ENCODE data around the gene PTPRN2.
"Not testable (repeated sequence)": the region's sequence is repeated elsewhere in the genome, so short reads cannot be mapped to it uniquely, and the experiment has no call there.

PTPRN2 gene

GRCh38 chr7:158315326-158315725 is 272.3 kb downstream of the PTPRN2 start:
- DNase-seq, result no peak

GRCh38 chr7:158314394-158314793 is 273.2 kb downstream of the PTPRN2 start:
- no peak for DNase-seq

GRCh38 chr7:158313931-158314330 is 273.7 kb downstream of the PTPRN2 start:
- no peak for DNase-seq

GRCh38 chr7:158312789-158313188 is 274.8 kb downstream of the PTPRN2 start:
- DNase-seq, result no peak

GRCh38 chr7:158311791-158312190 is 275.8 kb downstream of the PTPRN2 start:
- no peak for DNase-seq

- no peak for DNase-seq
Measured at GRCh38 chr7:158310924-158311666, 276.5 kb downstream of the PTPRN2 start.

GRCh38 chr7:158309868-158310763 is 277.5 kb downstream of the PTPRN2 start:
- no peak for DNase-seq

- DNase-seq, result no peak
Measured at GRCh38 chr7:158308001-158308400, 279.6 kb downstream of the PTPRN2 start.

GRCh38 chr7:158304072-158304471 is 283.6 kb downstream of the PTPRN2 start:
- DNase-seq, result not testable (repeated sequence)

- DNase-seq, result no peak
Measured at GRCh38 chr7:158303121-158303520, 284.5 kb downstream of the PTPRN2 start.

- DNase-seq, result no peak
Measured at GRCh38 chr7:158302274-158303070, 285.2 kb downstream of the PTPRN2 start.

- DNase-seq, result no peak
Measured at GRCh38 chr7:158301207-158301606, 286.4 kb downstream of the PTPRN2 start.

GRCh38 chr7:158300427-158300826 is 287.2 kb downstream of the PTPRN2 start:
- no peak for DNase-seq

GRCh38 chr7:158299607-158300006 is 288.0 kb downstream of the PTPRN2 start:
- no peak for DNase-seq

- no peak for DNase-seq
Measured at GRCh38 chr7:158296798-158297104, 290.9 kb downstream of the PTPRN2 start.

GRCh38 chr7:158295966-158296797 is 291.4 kb downstream of the PTPRN2 start:
- DNase-seq, result no peak

- DNase-seq, result not testable (repeated sequence)
Measured at GRCh38 chr7:158294468-158295215, 293.0 kb downstream of the PTPRN2 start.

GRCh38 chr7:158292948-158293347 is 294.7 kb downstream of the PTPRN2 start:
- DNase-seq, result no peak

- no peak for DNase-seq
Measured at GRCh38 chr7:158291998-158292397, 295.6 kb downstream of the PTPRN2 start.

- no peak for DNase-seq
Measured at GRCh38 chr7:158289761-158290523, 297.7 kb downstream of the PTPRN2 start.

GRCh38 chr7:158289231-158289630 is 298.4 kb downstream of the PTPRN2 start:
- DNase-seq, result no peak
